HG03039 (cell line): Measurements from ENCODE around the gene WNK4.

Source experiments
- ATAC-seq: cut with Tn5 transposase; IDR thresholded peaks from one replicate; pipeline ENCODE4 v1.9.1; 2021; ENCODE audit warnings: mild to moderate bottlenecking, moderate library complexity; ENCODE audit not compliant: unreplicated experiment

Gene WNK4

GRCh38 chr17:42795465-42795864 is 15.1 kb downstream of the WNK4 start:
- ATAC-seq = no peak

GRCh38 chr17:42796066-42796758 is 15.8 kb downstream of the WNK4 start:
- no peak for ATAC-seq

- no peak for ATAC-seq
These were observed 16.9 kb downstream of the WNK4 start for GRCh38 chr17:42797067-42798007.

DNA sequence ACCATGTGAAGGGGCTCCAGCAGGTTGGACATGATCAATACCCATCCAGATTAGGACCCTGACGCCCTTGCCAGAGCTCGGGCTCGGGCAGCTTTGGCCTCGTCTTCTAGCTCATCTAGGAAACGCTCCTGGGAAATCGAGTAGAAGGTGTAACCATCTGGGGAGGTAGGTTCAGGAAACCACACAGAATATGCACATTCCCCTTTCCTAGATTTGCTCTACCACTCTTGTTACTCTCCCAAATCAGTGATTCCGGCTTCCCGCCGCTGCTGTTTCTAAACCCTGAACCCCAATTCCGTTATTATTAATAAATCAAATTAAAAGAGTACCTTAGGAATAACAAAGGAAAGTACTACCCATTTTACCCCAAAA is 17.6 kb downstream of the WNK4 start:
- ATAC-seq = no peak

DNA sequence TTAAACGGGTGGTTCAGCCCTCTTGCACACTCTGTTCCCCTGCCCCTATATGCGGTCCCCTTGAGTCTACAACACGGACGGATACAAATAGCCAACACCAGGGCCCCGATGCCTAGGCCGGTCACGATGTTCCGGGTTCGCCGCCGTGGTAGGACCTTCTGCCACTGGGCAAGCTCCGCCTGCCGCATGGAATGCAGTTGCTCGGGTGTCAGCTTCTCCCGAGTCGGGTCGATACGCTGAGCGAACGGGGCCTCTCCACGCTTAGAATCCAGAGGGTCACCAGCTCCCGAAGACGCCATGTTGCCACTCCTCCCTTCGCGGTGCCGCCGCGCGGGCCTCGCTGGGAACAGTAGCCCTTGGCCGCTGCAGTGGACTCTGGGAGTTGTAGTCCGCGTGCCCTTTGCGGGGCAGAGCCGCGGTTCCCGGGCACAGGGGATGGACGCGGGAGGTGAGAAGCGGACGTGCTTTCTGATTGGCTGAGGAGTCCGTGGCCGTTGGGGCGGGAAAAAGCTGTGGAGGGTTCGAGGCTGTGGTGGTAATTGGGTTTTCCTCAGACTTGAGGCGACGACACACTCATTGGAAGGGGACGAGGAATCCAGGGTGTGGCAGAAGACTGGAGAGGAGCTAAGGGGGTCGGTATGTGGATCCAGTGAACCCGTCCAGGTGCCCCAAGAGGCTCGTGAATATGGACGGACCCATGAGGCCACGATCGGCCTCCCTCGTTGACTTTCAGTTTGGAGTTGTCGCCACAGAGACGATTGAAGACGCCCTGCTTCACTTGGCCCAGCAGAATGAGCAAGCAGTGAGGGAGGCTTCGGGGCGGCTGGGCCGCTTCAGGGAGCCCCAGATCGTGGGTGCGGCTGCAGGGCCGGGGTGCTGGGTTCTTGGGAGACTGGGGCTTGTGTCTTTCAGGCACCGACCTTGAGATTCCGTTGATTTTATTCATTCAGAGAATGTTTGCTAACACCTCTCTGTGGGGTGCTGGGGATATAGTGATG is 18.3 kb downstream of the WNK4 start, which contains the start of the genes CNTD1 and COA3:
Gene CNTD1 (plus strand): TSS at position 479 of the 998 bp plus-strand sequence. CDS start 207 bp downstream, at position 686.
Gene COA3 (minus strand): TSS at position 322 of the 998 bp plus-strand sequence. CDS start 23 bp downstream, at position 299.
- ATAC-seq = peak; percentile 64

DNA sequence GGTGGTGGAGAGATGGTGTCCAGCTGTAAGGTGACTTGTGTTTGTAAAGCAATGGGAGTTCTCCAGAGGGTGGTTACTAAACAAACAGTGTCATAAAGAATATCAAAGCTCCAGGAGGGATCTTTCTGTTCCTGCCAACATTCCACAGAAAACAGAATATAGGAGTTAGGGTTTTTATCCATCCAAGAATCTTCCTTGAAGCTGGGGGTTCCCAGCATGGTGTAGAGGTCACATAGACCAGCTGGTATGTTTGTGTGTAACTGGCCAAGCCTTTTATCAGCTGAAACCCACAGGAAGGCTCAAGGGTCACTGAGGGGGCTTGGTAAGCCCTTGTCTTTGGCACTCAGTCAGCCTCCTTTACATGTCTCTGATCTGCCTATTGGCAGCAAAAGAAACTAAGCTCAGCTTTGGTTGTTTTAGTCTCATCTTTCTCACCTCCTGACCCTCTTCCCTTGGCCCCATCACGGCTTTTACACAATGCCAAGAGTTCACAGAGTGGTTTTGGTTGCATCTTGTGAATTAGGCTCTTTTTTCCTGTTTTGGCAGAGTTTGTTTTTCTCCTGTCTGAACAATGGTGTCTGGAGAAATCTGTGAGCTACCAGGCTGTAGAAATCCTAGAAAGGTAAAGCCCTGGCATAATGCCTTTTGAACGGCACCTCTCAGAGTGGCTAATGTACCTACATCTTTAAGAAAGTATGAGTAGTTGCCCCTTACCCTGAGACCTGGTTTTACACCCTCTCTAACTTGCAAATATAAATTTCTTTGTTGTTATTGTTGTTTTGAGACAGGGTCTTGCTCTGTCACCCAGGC is 22.9 kb downstream of the WNK4 start:
- ATAC-seq = no peak

DNA sequence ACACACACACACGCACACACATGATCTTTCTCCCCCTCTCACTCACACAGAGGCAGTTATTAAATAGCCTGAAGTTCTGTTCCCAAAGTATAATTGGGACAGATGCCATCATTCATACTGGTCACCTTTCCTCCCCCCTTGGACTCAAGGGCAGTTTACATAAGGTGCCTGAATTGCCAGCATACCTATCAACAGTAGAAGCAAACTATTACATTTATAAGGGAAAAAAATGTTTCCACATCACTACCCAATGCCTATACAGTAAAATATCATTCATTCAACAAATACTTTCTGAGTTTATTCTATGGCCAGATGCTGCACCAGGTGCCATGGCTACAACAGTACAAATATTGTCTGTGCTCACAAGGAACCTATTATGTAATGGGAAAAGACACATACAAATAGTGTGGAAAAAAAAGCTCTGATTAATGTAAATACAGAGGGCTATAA is 24.5 kb downstream of the WNK4 start:
- ATAC-seq = no peak

GRCh38 chr17:42806249-42806648 is 25.8 kb downstream of the WNK4 start:
- ATAC-seq = no peak

GRCh38 chr17:42809250-42809649 is 28.8 kb downstream of the WNK4 start:
- no peak for ATAC-seq

GRCh38 chr17:42814633-42815399 is 34.4 kb downstream of the WNK4 start:
- no peak for ATAC-seq

DNA sequence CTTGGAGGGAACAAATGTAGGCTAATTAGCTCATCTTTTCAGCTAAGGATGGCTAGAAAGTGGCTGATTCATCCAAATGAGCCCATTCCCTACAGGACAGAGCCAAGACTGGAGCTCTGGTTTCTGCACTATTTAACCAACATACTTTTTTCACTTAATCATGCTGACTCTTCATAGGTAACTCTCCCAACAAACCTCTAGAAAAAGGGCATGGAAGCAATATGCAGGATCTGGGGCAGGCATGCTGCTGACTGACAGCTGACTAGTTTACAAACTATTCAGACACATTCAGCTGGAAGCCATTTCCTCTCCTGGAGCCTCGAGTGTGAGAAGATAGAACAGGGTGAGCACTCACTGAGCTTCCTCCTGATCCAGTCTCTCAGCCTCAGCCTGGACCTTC is 37.5 kb downstream of the WNK4 start:
- ATAC-seq = no peak

DNA sequence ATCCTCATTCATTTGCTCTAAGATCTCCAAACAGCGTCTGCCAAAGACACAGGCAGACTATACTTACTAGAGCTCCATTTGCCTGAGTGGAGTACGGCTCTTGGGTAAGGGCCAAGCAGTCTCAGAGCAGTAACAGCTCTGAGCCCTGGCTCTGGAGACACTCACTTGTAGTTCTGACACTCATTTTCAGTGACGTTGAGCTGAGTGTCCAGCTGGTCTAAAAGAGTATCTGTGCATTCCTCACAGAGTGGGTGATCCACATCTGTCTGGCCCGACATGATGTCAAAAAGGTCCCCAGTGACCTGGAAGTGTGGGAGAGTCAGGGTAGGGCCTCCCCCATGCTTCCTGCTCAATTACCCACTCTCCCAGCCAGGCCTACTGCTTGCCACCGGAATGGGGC is 38.0 kb downstream of the WNK4 start:
- no peak for ATAC-seq

DNA sequence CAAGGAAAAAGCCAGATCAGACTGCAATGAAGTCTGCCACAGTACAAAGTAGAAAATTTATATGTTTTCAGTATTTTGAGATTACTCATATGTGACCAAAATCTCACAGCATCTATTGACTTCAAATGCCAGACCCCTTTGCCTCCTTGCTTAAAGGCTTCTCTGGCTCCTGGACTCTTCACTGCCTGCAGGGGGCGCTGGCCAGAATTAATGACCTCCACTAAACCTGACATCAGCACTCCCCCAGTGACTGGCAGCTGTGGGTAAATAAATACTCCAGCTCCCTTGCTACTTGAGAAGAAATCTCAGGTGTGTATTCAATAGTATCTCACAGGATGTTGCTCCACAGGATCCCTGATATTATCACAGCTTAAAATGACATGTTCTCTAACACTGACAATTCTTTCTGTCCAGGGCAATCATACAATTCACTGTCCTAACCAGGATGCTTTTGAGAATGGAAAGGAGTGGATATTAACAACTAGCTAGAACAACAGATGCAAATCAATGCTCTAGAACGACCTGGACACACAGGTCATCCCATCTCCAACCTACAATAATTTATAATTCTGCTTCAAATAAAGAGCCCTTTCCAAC is 39.6 kb downstream of the WNK4 start:
- no peak for ATAC-seq

DNA sequence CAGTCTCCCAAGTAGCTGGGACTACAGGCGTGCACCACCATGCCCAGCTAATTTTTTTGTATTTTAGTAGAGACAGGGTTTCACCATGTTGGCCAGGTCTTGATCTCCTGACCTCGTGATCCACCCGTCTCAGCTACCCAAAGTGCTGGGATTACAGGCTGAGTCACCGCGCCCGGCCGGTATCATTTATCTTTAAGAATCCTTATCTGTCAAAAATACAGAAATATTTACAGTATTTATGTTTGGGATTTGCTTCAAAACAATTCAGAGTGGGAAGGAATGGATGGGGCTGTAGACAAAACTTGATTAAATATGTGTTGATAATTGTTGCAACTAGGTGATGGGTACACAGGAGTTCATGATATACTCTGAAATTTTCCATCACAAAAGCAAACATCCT is 40.8 kb downstream of the WNK4 start:
- no peak for ATAC-seq

- ATAC-seq = no peak
These were observed 47.1 kb downstream of the WNK4 start for GRCh38 chr17:42827472-42827871.

DNA sequence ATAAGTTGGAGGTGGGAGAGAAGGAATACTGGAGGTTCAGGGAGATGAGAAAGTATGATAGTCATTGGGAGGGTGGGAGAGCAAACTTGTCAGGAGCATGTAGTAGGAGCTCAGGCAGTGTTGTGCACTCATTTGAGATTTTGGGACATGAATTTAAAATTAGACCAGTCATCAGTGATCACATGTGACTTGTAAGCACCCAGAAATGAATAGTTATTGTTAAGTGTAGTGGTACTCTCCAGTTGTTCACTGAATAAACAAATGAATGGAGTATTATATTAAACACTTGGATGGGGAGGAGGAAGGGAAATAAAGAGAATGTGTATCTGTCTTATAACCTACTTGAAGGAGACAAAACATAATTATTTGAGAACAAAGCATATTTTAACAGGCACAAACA is 50.6 kb downstream of the WNK4 start:
- ATAC-seq = no peak

- ATAC-seq = no peak
These were observed 52.0 kb downstream of the WNK4 start for GRCh38 chr17:42832213-42832933.
